Motor neuron (in vitro differentiated cells): ENCODE measurements around the gene ADNP2. TPM values are rescaled to one million over a fixed set of nuclear protein-coding genes. Genes with fewer than 3 reads are reported as not detected.

Experiments used
- ATAC-seq, 8 experiments: fragments of 200-7000 bp; cut with Tn5 transposase; replicated peaks in 6 of 8; 2 replicates each; pipeline ENCODE4 v1.8.0; 2021; ENCODE audit warnings: mild to moderate bottlenecking in 8 of 8, moderate library complexity in 8 of 8
- H3K27ac ChIP-seq, 2 donors: fragments of 250-450 bp; sonication (Bioruptor Pico); 2 replicates each; pipeline ENCODE4 v1.9.0; 2021; ENCODE audit warnings: antibody characterized with exemption in 2 of 2, mild to moderate bottlenecking in 2 of 2, moderate library complexity in 1 of 2
- H3K4me1 ChIP-seq, 2 donors: fragments of 250-450 bp; sonication (Bioruptor Pico); replicated peaks in 1 of 2; 2 replicates each; pipeline ENCODE4 v1.6.1; 2021; ENCODE audit warnings: antibody characterized with exemption in 2 of 2, mild to moderate bottlenecking in 2 of 2, moderate library complexity in 1 of 2
- H3K4me3 ChIP-seq, 5 donors: fragments of 250-450 bp; sonication (Bioruptor Pico); 2 replicates each; pipeline ENCODE4 v1.9.0; 2021; ENCODE audit warnings: antibody characterized with exemption in 5 of 5, mild to moderate bottlenecking in 5 of 5, moderate library complexity in 4 of 5
- WGBS, 10 experiments: fragments of 450-650 bp; shearing (Covaris generic); methylation state at CpG; one replicate each; pipeline ENCODE4 v1.0.0; 2022; 5-methylcytosine and 5-hydroxymethylcytosine counted together
- in situ Hi-C, 9 experiments: fragments of 400-800 bp; cut with MboI; loops; one replicate each; pipeline ENCODE4 v1.15.0; 2021; ENCODE audit warnings: low sequenced_read_pairs in 9 of 9, low pct_unique_long_range_greater_than_20kb in 2 of 9; ENCODE audit not compliant: unreplicated experiment in 9 of 9
- total RNA-seq, 8 experiments: library from RNA; unstranded; fragments of 300-600 nt; gene quantifications; 2 replicates each; pipeline versions ENCODE4 v1.2.3 to v1.2.4, GENCODE V29; 2022

Gene ADNP2
- total RNA-seq, 8 experiments from 2014 or later, result 12.9 to 34.2 (median 23.5) TPM

- no peak overlapping the region for H3K27ac ChIP-seq
- ATAC-seq, result no peak
- WGBS, 10 experiments, result 0 to 85% (median 58%) methylated on average over 1 to 8 of the region's 12 CpGs; no CpG with 5 or more reads in 4 of the 10 experiments
- no peak overlapping the region for H3K4me3 ChIP-seq
- in situ Hi-C loops, result no loop called here
- H3K4me1 ChIP-seq, result peaks cover 0 to 5% of the 10 kb centered on the region in 2 donors
Measured at GRCh38 chr18:80181642-80182461, 72.8 kb downstream of the ADNP2 start.

- H3K4me3 ChIP-seq, result no peak overlapping the region
- WGBS, 10 experiments, result 3 to 100% (median 91%) methylated on average over 1 to 5 of the region's 9 CpGs; no CpG with 5 or more reads in 4 of the 10 experiments
- no peak overlapping the region for H3K27ac ChIP-seq
- no peak for ATAC-seq
- in situ Hi-C loops, result no loop called here
- peaks cover 0 to 5% of the 10 kb centered on the region in 2 donors for H3K4me1 ChIP-seq
Measured at GRCh38 chr18:80182855-80183254, 73.8 kb downstream of the ADNP2 start.

DNA sequence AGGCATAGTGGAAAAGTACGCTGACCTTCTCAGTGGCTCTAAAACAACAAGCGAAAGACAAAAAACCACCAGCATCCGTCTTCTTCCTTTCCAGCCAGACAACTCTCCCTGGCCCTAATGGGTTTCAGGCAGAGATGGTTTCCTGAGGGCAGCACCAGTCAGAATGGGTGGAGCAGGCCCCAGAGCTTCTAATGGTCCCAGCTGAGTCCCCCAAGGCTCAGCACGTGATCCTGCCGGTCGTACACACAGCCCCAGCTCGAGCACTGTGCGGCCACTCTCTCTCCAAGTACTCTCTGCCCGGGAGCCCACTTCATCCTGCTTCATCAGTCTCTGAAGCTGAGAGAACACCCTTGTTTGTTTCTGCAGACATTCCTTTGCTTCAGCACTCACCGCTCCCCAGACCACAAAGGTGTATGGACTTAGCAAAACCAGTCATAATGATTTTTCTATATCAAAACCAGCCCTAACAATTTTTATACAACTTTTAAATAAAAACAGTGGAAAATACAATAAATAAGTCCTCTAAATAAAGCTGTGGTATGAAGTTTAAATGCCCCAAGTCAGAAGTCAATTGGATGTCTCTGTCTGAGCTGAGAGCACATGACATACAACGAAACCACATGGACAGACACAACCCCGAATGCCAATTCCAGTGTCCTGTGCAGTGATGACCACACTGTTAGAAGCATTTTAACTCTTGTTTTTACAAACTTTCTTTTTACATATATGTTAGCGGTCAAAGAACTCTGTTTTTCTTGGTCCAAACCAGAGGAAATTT lies 74.4 kb downstream of the ADNP2 start:
- ATAC-seq, result peak in 5 of 8 experiments; percentile 47 to 71 (median 61)
- 22 to 100% (median 85%) methylated on average over 2 to 11 of the region's 13 CpGs; no CpG with 5 or more reads in 1 of the 10 experiments for WGBS, 10 experiments

DNA sequence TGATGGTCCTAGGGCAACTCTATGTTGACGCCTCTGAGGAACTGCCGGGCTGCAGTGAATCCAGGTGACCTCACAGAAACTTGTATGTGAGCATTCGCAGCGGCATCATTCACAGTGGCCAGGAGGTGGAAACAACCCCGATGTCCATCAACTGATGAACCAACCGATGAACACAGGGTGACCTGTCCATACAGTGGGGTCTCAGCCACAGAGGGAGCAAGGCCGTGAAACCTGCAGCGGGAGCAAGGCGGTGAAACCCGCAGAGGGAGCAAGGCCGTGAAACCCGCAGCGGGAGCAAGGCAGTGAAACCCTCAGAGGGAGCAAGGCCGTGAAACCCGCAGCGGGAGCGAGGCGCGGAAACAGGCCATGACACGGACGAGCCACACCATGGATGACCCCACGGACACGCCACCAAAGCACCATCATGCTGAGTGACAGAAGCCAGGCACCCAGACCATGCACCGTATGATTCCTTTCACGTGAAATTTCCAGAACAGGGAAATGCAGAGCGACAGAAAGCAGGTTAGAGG lies 75.2 kb downstream of the ADNP2 start:
- no peak overlapping the region for H3K27ac ChIP-seq
- H3K4me1 ChIP-seq, result peaks cover 0 to 5% of the 10 kb centered on the region in 2 donors
- in situ Hi-C loops, result no loop called here
- no peak for ATAC-seq
- H3K4me3 ChIP-seq, result no peak overlapping the region
- WGBS, 10 experiments, result 40 to 100% (median 100%) methylated on average over 1 to 4 of the region's 26 CpGs; no CpG with 5 or more reads in 6 of the 10 experiments

More for the DNA sequence above, 74.4 kb downstream of the ADNP2 start:
- H3K27ac ChIP-seq, result no peak overlapping the region
- H3K4me1 ChIP-seq, result peaks cover 0 to 5% of the 10 kb centered on the region in 2 donors
- in situ Hi-C loops, result no loop called here
- no peak overlapping the region for H3K4me3 ChIP-seq

GRCh38 chr18:80185545-80185944 lies 76.5 kb downstream of the ADNP2 start:
- no peak for ATAC-seq
- 50 to 100% (median 97%) methylated on average over 1 to 10 of the region's 12 CpGs; no CpG with 5 or more reads in 3 of the 10 experiments for WGBS, 10 experiments
- in situ Hi-C loops, result no loop called here
- Histone ChIP-seq H3K4me3 (no peak overlapping the region), H3K27ac (no peak overlapping the region), H3K4me1 (peaks cover 0 to 5% of the 10 kb centered on the region in 2 donors)

DNA sequence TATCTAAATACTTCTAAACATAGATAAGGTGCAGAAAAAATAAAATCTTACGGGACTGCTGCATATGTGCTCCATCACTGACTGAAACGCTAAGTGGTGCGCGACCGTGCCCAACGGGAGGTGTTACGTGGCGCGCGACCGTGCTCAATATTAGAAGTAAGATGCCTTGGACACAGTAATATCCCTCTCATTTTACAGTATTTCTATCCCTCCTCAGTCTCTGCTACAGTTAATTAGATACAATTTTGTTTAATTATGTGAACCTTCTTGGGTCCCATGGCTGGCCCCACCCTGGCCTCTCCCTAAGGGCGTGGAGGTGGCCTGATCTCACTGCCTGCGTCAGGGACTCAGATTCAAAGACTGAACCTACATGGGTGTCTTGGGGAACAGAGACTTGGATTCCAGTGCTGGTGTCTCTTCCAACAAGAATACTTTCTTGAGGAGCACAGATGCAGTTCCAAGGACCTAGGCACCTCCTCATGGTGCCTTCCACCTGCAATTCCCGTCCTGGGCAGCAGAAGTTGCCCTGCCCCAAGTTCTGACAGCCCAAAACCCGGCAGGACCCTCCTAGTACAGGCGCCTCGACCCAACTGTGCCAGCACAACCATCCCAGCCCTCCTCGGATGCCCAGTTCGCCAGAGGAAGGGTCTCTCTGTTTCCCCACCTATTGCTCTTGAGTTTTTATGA lies 79.0 kb downstream of the ADNP2 start:
- no peak for ATAC-seq
- Histone ChIP-seq H3K4me1 (no peaks in the 10 kb centered on the region), H3K4me3 (no peak overlapping the region), H3K27ac (no peak overlapping the region)
- 61 to 100% (median 95%) methylated on average over 2 to 14 of the region's 19 CpGs; no CpG with 5 or more reads in 2 of the 10 experiments for WGBS, 10 experiments
- in situ Hi-C loops, result no loop called here

DNA sequence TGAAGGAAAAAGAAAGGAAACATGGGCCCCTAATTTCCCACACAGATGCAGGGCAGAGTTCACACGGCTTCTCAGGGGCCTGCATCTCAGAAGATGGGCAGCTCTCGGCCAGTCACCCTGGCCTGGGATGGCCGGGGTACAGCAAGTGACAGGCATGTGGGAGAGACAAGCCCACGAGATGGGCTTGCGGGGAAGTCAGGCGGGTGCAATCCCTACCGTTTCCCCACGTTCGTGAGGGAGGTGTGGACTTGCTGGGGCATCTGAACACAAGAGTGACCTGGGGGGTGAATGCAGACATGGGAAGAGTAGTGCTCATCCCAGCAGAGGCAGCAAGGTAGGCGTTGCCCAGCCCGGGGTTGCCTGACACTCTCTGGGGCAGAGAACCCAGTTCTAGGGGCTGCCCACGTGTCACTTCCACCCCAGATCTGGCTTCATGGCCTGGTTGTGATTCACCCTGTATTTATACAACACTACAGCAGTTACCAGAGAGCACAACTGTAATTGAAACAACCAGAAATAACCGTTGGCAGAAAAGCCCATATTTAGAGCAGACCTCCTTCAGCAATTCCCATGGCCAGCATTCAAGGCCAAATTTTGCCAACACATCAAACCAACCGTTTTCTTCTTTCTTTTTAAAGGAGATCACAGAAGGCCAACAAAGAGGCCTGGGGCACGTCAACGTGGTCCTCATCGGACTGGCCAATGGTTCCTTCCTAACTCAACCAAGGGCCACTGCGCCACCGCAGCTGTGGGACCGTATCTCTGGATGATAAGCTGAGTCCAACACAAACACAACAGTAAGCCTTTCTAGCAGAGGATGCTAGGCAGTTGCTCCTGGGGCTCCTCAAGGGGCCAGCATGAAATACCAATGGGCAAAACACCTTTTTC lies 79.8 kb downstream of the ADNP2 start:
- H3K4me1 ChIP-seq, result no peaks in the 10 kb centered on the region
- WGBS, 10 experiments, result 60 to 100% (median 90%) methylated on average over 1 to 14 of the region's 20 CpGs; no CpG with 5 or more reads in 3 of the 10 experiments
- in situ Hi-C loops, result no loop called here
- H3K27ac ChIP-seq, result no peak overlapping the region
- H3K4me3 ChIP-seq, result no peak overlapping the region
- no peak for ATAC-seq

DNA sequence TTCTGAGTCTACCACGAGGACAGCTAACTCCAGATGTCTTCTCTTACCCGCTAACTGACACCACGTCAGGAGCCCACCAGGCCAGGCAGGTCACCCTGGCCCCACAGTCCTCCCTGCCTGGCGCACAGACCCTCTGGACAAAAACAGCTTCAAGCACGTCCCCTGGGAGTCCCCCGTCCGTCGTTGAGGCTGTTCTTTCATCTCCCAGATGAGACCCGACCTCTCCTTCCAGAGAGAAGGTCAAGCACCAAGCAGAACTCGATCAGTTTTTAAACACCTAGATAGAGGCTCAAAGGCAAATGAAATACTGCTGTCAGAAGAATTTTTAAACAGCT lies 80.4 kb downstream of the ADNP2 start:
- H3K4me1 ChIP-seq, result no peaks in the 10 kb centered on the region
- no peak overlapping the region for H3K27ac ChIP-seq
- H3K4me3 ChIP-seq, result no peak overlapping the region
- WGBS, 10 experiments, result 29 to 100% (median 85%) methylated on average over 1 to 7 of the region's 10 CpGs
- no peak for ATAC-seq
- in situ Hi-C loops, result no loop called here

Other genes starting within 250 kb of the ADNP2 start
- 10 to 100 TPM; 15.6 to 25.7 (median 18.9) TPM for gene SLC66A2, start 157.6 kb upstream of the ADNP2 start, total RNA-seq
- 10 to 100 TPM in 3 of 8 experiments, 1 to 10 TPM in 5; 4.3 to 29.7 (median 8.1) TPM for gene HSBP1L1, start 144.6 kb upstream of the ADNP2 start, total RNA-seq
- gene TXNL4A, start 120.7 kb upstream of the ADNP2 start, total RNA-seq, result 100 to 1,000 TPM in 7 of 8 experiments, 10 to 100 TPM in 1; 96.6 to 174 (median 126) TPM
- gene RBFA, start 74.8 kb upstream of the ADNP2 start, total RNA-seq, result 10 to 100 TPM; 17.6 to 41.3 (median 24.2) TPM
- gene PARD6G, start 138.3 kb downstream of the ADNP2 start, total RNA-seq, result 10 to 100 TPM in 2 of 8 experiments, 1 to 10 TPM in 6; 2.3 to 13.7 (median 7.2) TPM